SK-N-DZ (cell line): ENCODE data around the gene CA11.
A peak's percentile ranks its signal among the peaks of the same experiment; 100 is the strongest.

ENCODE experiments used
- DNase-seq: peaks from one replicate; pipeline ENCODE4 v3.0.0-alpha.2; 2015; ENCODE audit warnings: low spot score

Gene CA11

GRCh38 chr19:48588670-48589401 lies 57.2 kb downstream of the CA11 start:
- DNase-seq = peak; percentile 59
